Measurements from ENCODE around the gene FIGN. TPM values are rescaled to one million over a fixed set of nuclear protein-coding genes. Genes with fewer than 3 reads are reported as not detected.

FIGN gene
- total and polyA plus RNA-seq, 2 of the 8 experiments (the other 6 are each of a cell fraction or from before 2014, with no cell fraction given): 5.0 to 22.8 TPM

DNA sequence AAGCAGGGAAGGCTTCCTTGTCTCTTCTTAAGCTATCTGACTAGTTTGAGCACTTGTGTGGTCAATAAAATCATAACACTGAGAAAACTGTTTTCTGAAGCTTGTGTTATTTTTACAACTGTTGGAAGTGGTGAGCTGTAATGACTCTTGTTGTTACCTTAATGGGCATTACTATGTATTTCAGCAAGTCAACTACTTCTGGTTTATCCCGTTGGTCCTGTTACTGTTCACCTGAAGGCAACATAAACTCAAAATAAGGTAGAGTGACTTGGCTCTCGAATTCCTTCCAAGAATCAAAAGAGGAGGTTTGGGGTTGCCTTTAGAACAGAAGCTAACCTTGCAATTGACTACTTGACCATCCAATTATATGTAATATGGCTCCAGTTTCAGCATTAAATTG is 23.2 kb upstream of the FIGN start:
- H3K27ac ChIP-seq (ENCODE audit: low read depth, low read length): no peak overlapping the region
- no peak overlapping the region for H4K91ac ChIP-seq (replicated peaks; ENCODE audit: insufficient read length, low read length)
- H3K18ac ChIP-seq (ENCODE audit: extremely low read depth, low read length): no peak overlapping the region
- H4K5ac ChIP-seq (ENCODE audit: insufficient read length, low read depth, low read length): no peak overlapping the region
- no peak overlapping the region for H4K8ac ChIP-seq (ENCODE audit: extremely low read depth, insufficient read depth, low read length)
- FAIRE-seq: no peak
- no peaks in the 10 kb centered on the region for H3K79me1 ChIP-seq (ENCODE audit: low read depth, low read length)
- H2BK12ac ChIP-seq (ENCODE audit: low read depth, low read length): no peak overlapping the region
- H3K4me1 ChIP-seq (replicated peaks in 1 of 4; ENCODE audit: control insufficient read depth in 3 of 4, insufficient read depth in 4 of 4, low read length in 3 of 4): no peaks in the 10 kb centered on the region; a peak in 1 of 7 replicates
- H2AFZ ChIP-seq (ENCODE audit: low read length): no peak overlapping the region
- H3K4ac ChIP-seq (replicated peaks; ENCODE audit: insufficient read length, low read depth, low read length): no peak overlapping the region
- H3K56ac ChIP-seq (replicated peaks; ENCODE audit: insufficient read length, low read depth, low read length): no peak overlapping the region
- no peak overlapping the region for H3K23ac ChIP-seq (ENCODE audit: insufficient read length)
- no peak overlapping the region for H3K14ac ChIP-seq (ENCODE audit: insufficient read length)
- H3K9ac ChIP-seq (replicated peaks in 1 of 4; ENCODE audit: extremely low read depth in 1 of 4, low read depth in 3 of 4, low read length in 3 of 4): no peak overlapping the region
- no peak overlapping the region for H3K4me3 ChIP-seq (ENCODE audit: extremely low read depth in 1 of 4, insufficient read depth in 2 of 4, low read depth in 3 of 4, low read length in 4 of 4)
- H2BK5ac ChIP-seq (ENCODE audit: low read depth, low read length): no peak overlapping the region
- H3K79me2 ChIP-seq (ENCODE audit: control insufficient read depth in 1 of 2, insufficient read depth in 2 of 2, low read length in 2 of 2): no peaks in the 10 kb centered on the region
- H3K27me3 ChIP-seq (replicated peaks in 1 of 4; ENCODE audit: control insufficient read depth in 3 of 4, extremely low read depth in 1 of 4, insufficient read depth in 3 of 4, low read length in 3 of 4): no peaks in the 10 kb centered on the region; a peak in 1 of 7 replicates
- H2BK20ac ChIP-seq (ENCODE audit: low read length): no peak overlapping the region
- no peaks in the 10 kb centered on the region for H3K9me3 ChIP-seq (ENCODE audit: insufficient read depth in 2 of 2, low read depth in 1 of 2, low read length in 1 of 2)
- 47% methylated on average over 2 of the region's 2 CpGs; no CpG with 5 or more reads in 1 of the 2 experiments for WGBS, 2 experiments (ENCODE audit: extremely low coverage in 1 of 2, insufficient coverage in 1 of 2, insufficient read length in 1 of 2, insufficient replicate concordance in 2 of 2, low coverage in 1 of 2, low lambda C conversion rate in 2 of 2, missing lambda C conversion rate in 1 of 2)
- no peak overlapping the region for H2BK15ac ChIP-seq (ENCODE audit: low read length)
- H3K36me3 ChIP-seq (ENCODE audit: control insufficient read depth in 2 of 4, insufficient read depth in 4 of 4, low read length in 3 of 4): no peaks in the 10 kb centered on the region
- H4K20me1 ChIP-seq (replicated peaks in 1 of 2; ENCODE audit: control insufficient read depth in 1 of 2, insufficient read depth in 2 of 2, low read length in 2 of 2): no peaks in the 10 kb centered on the region
- no peaks in the 10 kb centered on the region for H3K23me2 ChIP-seq (ENCODE audit: low read depth, low read length)
- no peak overlapping the region for H2BK120ac ChIP-seq (replicated peaks; ENCODE audit: low read depth, low read length)
- H2AK5ac ChIP-seq (ENCODE audit: low read depth, low read length): no peak overlapping the region
- ChIA-PET CTCF (ENCODE audit: partially characterized antibody) (no interaction called here), POLR2A (ENCODE audit: partially characterized antibody) (no interaction called here)
- no peak for DNase-seq (ENCODE audit: low read depth in 1 of 2, low spot score in 2 of 2)
- no peak overlapping the region for H3K4me2 ChIP-seq (ENCODE audit: insufficient read depth in 1 of 2, low read depth in 2 of 2, low read length in 2 of 2)
- no peak for TF ChIP-seq GTF2F1 (IDR thresholded peaks at IDR 0.05; ENCODE audit: borderline replicate concordance, low read depth, low read length)
- TF ChIP-seq SP4 (IDR thresholded peaks at IDR 0.05; ENCODE audit: low read length): no peak
- no peak for TF ChIP-seq POLR2A (IDR thresholded peaks at IDR 0.05; ENCODE audit: control extremely low read depth in 1 of 2, low read depth in 2 of 2, low read length in 2 of 2)
- TF ChIP-seq CHD2 (IDR thresholded peaks at IDR 0.05; ENCODE audit: low read length): no peak
- no peak for TF ChIP-seq MAFK (IDR thresholded peaks at IDR 0.05; ENCODE audit: low read depth, low read length)
- no peak for TF ChIP-seq HDAC6 (IDR thresholded peaks at IDR 0.05; ENCODE audit: low read depth, low read length)
- no peak for TF ChIP-seq CBX8 (IDR thresholded peaks at IDR 0.05; ENCODE audit: borderline replicate concordance, low read depth, low read length)
- no peak for TF ChIP-seq SIN3A (conservative IDR thresholded peaks at IDR 0.05 in 1 of 2, IDR thresholded peaks at IDR 0.05 in 1 of 2; ENCODE audit: low read depth in 1 of 2, low read length in 2 of 2)
- no peak for TF ChIP-seq KDM1A (IDR thresholded peaks at IDR 0.05; ENCODE audit: borderline replicate concordance, low read length)
- TF ChIP-seq BRCA1 (IDR thresholded peaks at IDR 0.05; ENCODE audit: low read depth, low read length): no peak
- TF ChIP-seq SP1 (IDR thresholded peaks at IDR 0.05; ENCODE audit: low read depth, low read length): no peak
- TF ChIP-seq, protein P1, sequence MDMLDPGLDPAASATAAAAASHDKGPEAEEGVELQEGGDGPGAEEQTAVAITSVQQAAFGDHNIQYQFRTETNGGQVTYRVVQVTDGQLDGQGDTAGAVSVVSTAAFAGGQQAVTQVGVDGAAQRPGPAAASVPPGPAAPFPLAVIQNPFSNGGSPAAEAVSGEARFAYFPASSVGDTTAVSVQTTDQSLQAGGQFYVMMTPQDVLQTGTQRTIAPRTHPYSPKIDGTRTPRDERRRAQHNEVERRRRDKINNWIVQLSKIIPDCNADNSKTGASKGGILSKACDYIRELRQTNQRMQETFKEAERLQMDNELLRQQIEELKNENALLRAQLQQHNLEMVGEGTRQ (IDR thresholded peaks at IDR 0.05; ENCODE audit: low read length): no peak

All from H1 (cell line).